Keratinocyte (primary cell): Measurements from ENCODE around the gene RSL1D1. TPM values are rescaled to one million over a fixed set of nuclear protein-coding genes. Genes with fewer than 3 reads are reported as not detected.
A peak's percentile ranks its signal among the peaks of the same experiment; 100 is the strongest.

ENCODE experiments used
- DNase-seq: peaks from one replicate; pipeline ENCODE4 v3.0.0-alpha.2; 2011; ENCODE audit warnings: low read depth, missing footprints, low spot score
- FAIRE-seq: peaks from 2 replicates; lab custom pipeline; 2011; peaks lifted over from hg19 to GRCh38; lab: Jason Lieb, UNC
- H2AFZ ChIP-seq: 2 replicates; pipeline ENCODE4 v1.6.0; 2012; ENCODE audit warnings: low read length, control low read depth, inconsistent platforms; ENCODE audit not compliant: control insufficient read depth
- H3K27ac ChIP-seq: 2 replicates; pipeline ENCODE4 v1.5.1; 2011; ENCODE audit warnings: low read length; ENCODE audit not compliant: control insufficient read depth, insufficient read depth
- H3K27me3 ChIP-seq: 3 replicates; pipeline ENCODE4 v1.6.0; 2011; ENCODE audit warnings: low read length; ENCODE audit not compliant: control insufficient read depth, insufficient read depth; ENCODE audit errors: extremely low read depth
- H3K36me3 ChIP-seq, 2 experiments: 2 replicates in 1 of 2; 3 replicates in 1 of 2; pipeline ENCODE4 v1.5.1; 2011; ENCODE audit warnings: low read length in 2 of 2, mild to moderate bottlenecking in 1 of 2; ENCODE audit not compliant: control insufficient read depth in 2 of 2, insufficient read depth in 2 of 2; ENCODE audit errors: extremely low read depth in 1 of 2
- H3K4me1 ChIP-seq: 3 replicates; pipeline ENCODE4 v1.5.1; 2011; ENCODE audit warnings: low read length; ENCODE audit not compliant: control insufficient read depth, insufficient read depth; ENCODE audit errors: extremely low read depth
- H3K4me2 ChIP-seq: 3 replicates; pipeline ENCODE4 v1.6.0; 2011; ENCODE audit warnings: low read depth, low read length; ENCODE audit not compliant: control insufficient read depth, insufficient read depth; ENCODE audit errors: extremely low read depth
- H3K4me3 ChIP-seq, 3 experiments: fragments of 200-600 bp in 1 of 3; sonication (generic) in 1 of 3; 2 replicates in 2 of 3; 3 replicates in 1 of 3; pipeline ENCODE4 v1.5.1; 2011 to 2016; ENCODE audit warnings: low read length in 3 of 3, mild to moderate bottlenecking in 3 of 3, control low read depth in 2 of 3, inconsistent platforms in 1 of 3, low read depth in 1 of 3, mixed read lengths in 1 of 3, mixed run types in 1 of 3, moderate library complexity in 1 of 3; ENCODE audit not compliant: control insufficient read depth in 2 of 3, insufficient read depth in 2 of 3; ENCODE audit errors: extremely low read depth in 1 of 3
- H3K79me2 ChIP-seq: 2 replicates; pipeline ENCODE4 v1.6.0; 2012; ENCODE audit warnings: low read length; ENCODE audit not compliant: control insufficient read depth, insufficient read depth
- H3K9ac ChIP-seq: 3 replicates; pipeline ENCODE4 v1.6.0; 2011; ENCODE audit warnings: low read length; ENCODE audit not compliant: control insufficient read depth, insufficient read depth; ENCODE audit errors: extremely low read depth
- H3K9me1 ChIP-seq: 3 replicates; pipeline ENCODE4 v1.6.0; 2011; ENCODE audit warnings: low read length; ENCODE audit not compliant: control insufficient read depth, insufficient read depth; ENCODE audit errors: extremely low read depth
- H3K9me3 ChIP-seq: 2 replicates; pipeline ENCODE4 v1.5.1; 2012; ENCODE audit warnings: low read depth, low read length; ENCODE audit not compliant: control insufficient read depth
- H4K20me1 ChIP-seq: 3 replicates; pipeline ENCODE4 v1.6.0; 2011; ENCODE audit warnings: low read length; ENCODE audit not compliant: control insufficient read depth, insufficient read depth; ENCODE audit errors: extremely low read depth
- CTCF ChIP-seq, 3 experiments: IDR thresholded peaks in 1 of 3; conservative IDR thresholded peaks in 1 of 3; optimal IDR thresholded peaks in 1 of 3; 2 replicates in 2 of 3; 3 replicates in 1 of 3; pipeline versions ENCODE3 to v1.5.1; 2011; ENCODE audit warnings: low read length in 3 of 3, mild to moderate bottlenecking in 3 of 3, moderate library complexity in 2 of 3, control low read depth in 1 of 3, inconsistent platforms in 1 of 3; ENCODE audit not compliant: insufficient read depth in 2 of 3; ENCODE audit errors: extremely low read depth in 1 of 3
- EZH2 ChIP-seq: IDR thresholded peaks from one replicate; pipeline ENCODE4 v1.6.1; 2012; ENCODE audit warnings: inconsistent platforms, mild to moderate bottlenecking, low read length, moderate library complexity
- dilution Hi-C: fragments of 300-500 bp; cut with MboI; formaldehyde crosslinking; loops from one replicate; pipeline ENCODE4 v1.7.0; 2020; ENCODE audit warnings: low sequenced_read_pairs; ENCODE audit not compliant: extremely low pct_ligation_motif_present
- polyA plus RNA-seq, 5 experiments: library from polyadenylated mRNA; depleted of rRNA in 3 of 5; stranded (reverse) in 3 of 5; stranded (forward) in 1 of 5; unstranded in 1 of 5; fragments of >200 nt; gene quantifications; 1 replicate in 1 of 5; 2 replicates in 3 of 5; 3 replicates in 1 of 5; pipeline versions ENCODE4 v1.2.1 to v1.2.3, GENCODE V29; 2011 to 2012; ENCODE audit warnings: missing spikeins in 2 of 5, low read depth in 1 of 5, low replicate concordance in 1 of 5

Gene RSL1D1
- polyA plus RNA-seq, 1 donor (not counting 4 experiments of a cell fraction or from before 2014, with no cell fraction given), result 185 TPM

GRCh38 chr16:11852092-11852809, 909 bp upstream of the RSL1D1 start:
- Histone ChIP-seq H3K4me1 (peaks cover 16% of the 10 kb centered on the region), H3K9ac (peak overlapping the region; percentile 88), H3K9me3 (no peaks in the 10 kb centered on the region), H3K4me2 (peak overlapping the region; percentile 72), H4K20me1 (peaks cover 4% of the 10 kb centered on the region), H3K36me3 (peaks cover 2 to 23% of the 10 kb centered on the region in 2 experiments), H3K79me2 (peaks cover 92% of the 10 kb centered on the region), H3K9me1 (peaks cover 2% of the 10 kb centered on the region), H3K27me3 (no peaks in the 10 kb centered on the region), H2AFZ (peak overlapping the region; percentile 86), H3K27ac (peak overlapping the region; percentile 79), H3K4me3 (peak overlapping the region; percentile 92 to 99 (median 92))
- no peak for TF ChIP-seq CTCF (optimal IDR thresholded peaks at IDR 0.05 in 1 of 3, IDR thresholded peaks at IDR 0.05 in 1 of 3, conservative IDR thresholded peaks at IDR 0.05 in 1 of 3; ENCODE audit: extremely low read depth in 1 of 3, insufficient read depth in 2 of 3, low read length in 3 of 3)
- no peak for DNase-seq
- dilution Hi-C loops, result no loop called here
- FAIRE-seq, result no peak

DNA sequence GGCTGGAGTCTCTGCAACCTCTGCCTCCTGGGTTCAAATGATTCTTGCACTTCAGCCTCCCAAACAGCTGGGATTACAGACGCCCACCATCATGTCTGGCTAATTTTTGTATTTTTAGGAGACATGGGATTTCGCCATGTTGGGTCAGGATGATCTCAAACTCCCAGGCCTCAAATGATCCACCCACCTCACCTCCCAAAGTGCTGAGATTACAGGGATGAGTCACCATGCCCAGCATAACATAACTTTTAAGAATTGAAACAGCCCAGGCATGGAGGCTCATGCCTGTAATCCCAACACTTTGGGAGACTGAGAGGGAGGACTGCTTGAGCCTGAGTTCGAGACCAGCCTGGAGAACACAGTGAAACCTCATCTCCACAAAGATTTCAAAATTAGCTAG, 2.5 kb downstream of the RSL1D1 start:
- H3K79me2 ChIP-seq, result peaks cover 90% of the 10 kb centered on the region
- no peak overlapping the region for H3K4me3 ChIP-seq
- TF ChIP-seq CTCF (optimal IDR thresholded peaks at IDR 0.05 in 1 of 3, IDR thresholded peaks at IDR 0.05 in 1 of 3, conservative IDR thresholded peaks at IDR 0.05 in 1 of 3; ENCODE audit: extremely low read depth in 1 of 3, insufficient read depth in 2 of 3, low read length in 3 of 3) (no peak), EZH2 (no peak)
- H3K9me1 ChIP-seq, result no peaks in the 10 kb centered on the region
- peaks cover 13% of the 10 kb centered on the region for H3K4me1 ChIP-seq
- H3K27ac ChIP-seq, result peak overlapping the region; percentile 31
- dilution Hi-C loops, result no loop called here
- no peaks in the 10 kb centered on the region for H3K27me3 ChIP-seq
- no peak for FAIRE-seq
- H2AFZ ChIP-seq, result no peak overlapping the region
- peaks cover 13% of the 10 kb centered on the region for H4K20me1 ChIP-seq
- no peak for DNase-seq
- peaks cover 22 to 47% of the 10 kb centered on the region in 2 experiments for H3K36me3 ChIP-seq
- no peak overlapping the region for H3K4me2 ChIP-seq
- no peak overlapping the region for H3K9ac ChIP-seq
- no peaks in the 10 kb centered on the region for H3K9me3 ChIP-seq
